ENCODE data around the gene NIPAL3.
"Not testable (repeated sequence)": the region's sequence is repeated elsewhere in the genome, so short reads cannot be mapped to it uniquely, and the experiment has no call there.

Gene NIPAL3

DNA sequence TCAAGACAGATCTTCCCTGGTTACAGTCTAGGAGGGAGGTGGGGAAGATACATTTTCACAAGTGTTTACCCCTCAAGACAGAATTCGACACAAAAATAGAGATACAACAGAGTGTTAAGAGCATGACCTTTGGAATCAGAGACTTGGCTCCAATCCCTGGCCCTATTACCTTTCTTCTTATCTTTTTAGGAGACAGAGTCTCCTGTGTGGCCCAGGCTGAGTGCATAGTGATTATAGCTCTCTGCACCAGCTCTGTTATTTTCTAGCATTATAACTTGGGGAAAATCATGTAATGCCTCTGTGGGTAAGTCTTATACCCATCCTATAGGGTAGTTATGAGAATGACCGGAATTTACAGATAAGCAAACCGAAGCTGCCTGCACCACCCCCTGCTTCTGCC is 9.8 kb downstream of the NIPAL3 start:
- no peak for DNase-seq

DNA sequence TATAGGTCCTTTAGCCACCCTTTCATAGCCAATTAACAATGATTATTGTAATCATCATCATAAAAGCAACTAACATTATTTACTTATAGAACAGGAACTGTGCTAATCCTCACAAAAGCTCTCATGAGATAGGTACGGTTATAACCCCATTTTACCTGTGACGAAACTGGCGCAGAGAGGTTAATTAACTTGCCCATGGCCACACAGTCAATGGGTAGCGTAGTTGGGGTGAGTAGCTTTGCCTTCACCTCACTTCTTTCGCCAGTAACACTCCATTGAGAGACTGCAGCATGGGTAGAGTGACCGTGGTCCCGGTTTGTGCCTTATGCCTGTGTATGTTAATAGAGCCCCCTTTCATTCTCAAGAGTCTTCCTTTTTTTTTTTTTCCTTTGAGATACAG is 10.3 kb downstream of the NIPAL3 start:
- no peak for DNase-seq

DNA sequence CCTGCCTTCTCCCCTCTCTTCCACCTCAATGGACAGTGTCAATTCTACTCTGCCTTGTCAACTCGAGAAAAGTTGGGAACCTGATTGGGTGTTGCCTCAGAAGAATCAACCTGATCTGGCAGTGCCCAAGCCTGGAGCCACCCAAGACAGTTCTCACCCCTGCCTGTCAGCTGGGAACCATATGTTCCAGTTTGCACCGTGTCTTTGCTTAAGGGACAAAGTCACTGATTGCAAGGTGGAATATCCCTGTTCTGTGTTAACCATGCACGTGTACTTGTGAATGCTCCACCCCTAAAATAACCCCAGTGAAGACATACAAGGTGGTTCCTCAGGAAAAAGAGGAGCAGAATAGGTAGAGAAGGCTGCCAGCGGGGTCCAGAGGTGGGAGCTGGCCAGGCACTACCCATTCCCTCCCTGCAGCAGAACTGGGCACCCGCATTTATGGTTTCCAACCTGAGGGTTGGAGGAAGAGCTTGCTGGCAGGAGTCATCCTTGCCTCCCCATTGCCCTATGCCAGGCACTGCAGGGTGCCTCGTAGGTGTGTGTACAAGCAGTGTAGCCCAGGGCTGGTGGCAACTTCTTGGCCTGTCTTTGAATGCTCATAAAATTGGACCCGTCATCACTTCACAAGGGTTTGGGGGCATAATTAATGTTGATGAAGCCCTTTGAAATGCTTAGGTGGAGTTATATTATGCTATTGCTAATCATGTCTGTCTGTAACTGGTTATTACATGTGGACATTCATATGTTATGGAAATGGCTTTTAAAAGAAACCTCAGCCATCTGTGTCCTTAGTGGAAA is 11.3 kb downstream of the NIPAL3 start:
- no peak for DNase-seq

DNA sequence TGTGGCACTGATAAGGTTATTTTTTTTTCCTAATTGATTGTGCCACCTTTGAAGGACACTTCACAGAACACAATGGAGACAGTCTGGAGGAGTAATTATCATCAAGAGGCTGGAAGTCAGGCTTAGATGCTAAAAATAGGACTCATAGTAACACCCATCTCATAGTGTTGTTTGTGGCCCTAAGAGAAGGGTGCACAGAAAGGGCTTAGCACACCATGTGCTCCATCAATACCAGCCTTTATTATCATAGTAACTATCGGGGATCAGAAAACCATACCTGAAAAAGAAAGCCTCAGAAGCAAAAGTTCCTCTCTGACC is 11.9 kb downstream of the NIPAL3 start:
- DNase-seq = no peak

DNA sequence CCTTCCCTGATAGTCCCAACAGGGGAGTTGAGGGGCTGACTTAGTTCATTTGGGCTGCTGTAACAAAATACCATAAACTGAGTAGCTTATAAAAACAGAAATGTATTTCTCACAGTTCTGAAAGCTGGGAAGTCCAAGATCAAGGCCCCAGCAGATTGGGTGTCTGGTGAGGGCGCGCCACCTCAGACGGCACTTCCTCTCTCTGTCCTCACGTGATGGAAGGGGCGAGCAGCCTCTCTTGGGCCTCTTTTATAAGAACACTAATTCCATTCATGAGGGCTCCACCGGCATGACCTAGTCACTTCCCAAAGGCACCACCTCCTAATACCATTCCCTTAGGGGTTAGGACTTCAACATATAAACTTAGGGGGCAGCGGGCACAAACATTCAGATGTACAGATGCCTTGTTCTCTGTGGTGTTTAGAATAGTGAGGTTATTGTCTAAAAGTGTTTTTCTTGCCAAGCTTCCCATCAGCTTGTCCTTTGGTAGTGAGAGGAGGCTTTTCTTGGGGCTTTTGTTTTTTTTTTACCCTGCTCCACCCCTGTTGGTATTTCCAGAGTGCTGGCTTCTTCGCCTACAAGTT is 20.3 kb downstream of the NIPAL3 start:
- DNase-seq = peak in 1 of 4 experiments; percentile 2

DNA sequence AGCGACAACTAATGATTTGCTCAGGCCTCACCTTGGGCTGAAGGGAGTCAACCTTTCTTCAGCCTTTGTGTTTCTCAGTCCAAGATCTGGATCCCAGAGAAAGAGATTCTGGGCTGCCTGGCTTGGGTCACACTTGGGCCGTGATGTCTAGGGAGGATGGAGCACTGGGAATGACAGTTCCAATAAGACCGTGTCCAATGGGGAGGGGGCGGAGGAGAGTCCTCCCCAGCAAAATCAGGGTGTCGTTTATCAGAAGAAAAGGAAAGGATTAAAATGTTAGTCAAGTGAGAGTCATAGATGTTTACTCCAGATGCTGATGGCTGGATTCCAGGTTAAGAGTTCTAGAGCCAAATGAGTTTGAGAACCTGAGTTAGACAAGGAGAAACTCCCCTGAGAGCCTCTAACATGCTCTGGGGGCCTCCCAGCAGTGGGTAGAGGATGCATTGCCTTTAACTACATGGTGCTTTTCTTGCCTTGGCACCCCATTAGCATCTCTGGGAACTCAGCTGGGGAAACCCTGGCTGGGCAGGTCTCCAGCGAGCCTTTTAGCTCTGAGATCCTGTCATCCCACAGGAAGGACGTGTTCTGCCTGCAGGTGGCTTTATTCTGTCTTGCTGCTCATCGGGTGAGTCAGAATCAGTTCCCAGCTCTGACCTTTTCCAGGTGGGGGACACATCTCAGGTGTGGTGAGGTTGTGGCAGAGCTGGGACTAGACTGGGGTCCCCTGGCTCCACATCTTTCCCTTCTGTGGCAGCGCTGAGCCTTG is 22.2 kb downstream of the NIPAL3 start:
- DNase-seq = no peak

DNA sequence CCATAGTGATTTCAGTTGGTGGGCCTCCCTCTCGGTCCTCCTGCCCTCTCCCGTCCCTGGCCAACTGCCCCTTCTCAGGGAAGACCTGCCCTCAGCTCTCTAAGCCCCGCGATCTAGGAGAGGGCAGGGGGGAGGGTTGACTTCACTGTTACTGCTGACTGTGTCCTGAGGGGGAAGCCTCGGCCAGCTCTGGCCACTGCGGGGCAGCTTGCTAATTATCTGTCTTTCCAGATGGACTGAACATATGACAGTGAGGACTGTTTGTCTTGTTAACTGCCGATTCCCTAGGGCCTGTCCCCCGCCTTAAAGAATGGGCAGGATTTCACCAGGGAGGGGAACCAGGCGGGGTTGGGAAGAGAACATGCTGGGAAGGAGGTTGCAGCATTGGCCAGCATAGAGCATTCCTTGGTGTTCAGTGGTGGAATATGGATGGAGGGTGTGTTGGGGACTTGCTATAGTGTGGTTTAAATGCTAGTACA is 22.9 kb downstream of the NIPAL3 start:
- no peak for DNase-seq

DNA sequence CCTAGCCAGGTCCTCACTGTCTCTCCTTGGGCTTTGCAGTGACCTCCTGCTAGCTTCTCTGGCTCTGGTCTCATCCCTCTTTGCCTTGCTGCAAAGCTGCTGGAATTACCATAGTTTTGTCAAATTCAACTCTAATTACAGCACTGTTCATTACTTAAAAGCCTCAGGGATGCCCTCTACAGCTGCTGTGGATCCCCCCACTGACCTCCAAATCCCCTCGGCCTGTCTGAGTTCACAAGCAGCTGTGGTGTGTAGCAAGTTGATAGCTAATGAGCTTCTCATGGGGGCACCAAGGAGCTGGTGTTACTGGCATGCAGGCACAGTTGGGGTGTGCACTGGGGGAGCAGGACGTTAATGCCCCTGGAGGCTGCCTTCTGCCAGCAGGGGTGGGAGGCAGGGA is 24.8 kb downstream of the NIPAL3 start:
- no peak for DNase-seq

DNA sequence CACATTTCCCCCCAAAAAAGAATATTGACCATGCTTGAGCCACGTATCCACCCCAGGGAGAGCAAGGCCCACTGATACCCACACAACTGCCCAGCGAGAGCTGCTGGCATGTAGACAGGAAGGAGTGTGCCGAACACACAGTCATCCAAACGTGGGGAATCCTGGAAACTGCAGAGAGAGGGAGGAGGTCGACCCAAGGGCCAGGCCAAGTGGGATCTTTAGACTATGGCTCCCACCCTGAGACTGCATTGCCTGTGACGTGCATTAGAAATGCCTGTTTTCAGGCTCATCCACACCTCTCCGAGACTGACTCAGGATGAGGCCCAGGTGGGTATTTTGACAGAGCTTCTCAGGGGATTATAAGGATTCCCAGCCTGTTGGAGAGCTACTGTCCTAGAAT is 25.9 kb downstream of the NIPAL3 start:
- DNase-seq = no peak

DNA sequence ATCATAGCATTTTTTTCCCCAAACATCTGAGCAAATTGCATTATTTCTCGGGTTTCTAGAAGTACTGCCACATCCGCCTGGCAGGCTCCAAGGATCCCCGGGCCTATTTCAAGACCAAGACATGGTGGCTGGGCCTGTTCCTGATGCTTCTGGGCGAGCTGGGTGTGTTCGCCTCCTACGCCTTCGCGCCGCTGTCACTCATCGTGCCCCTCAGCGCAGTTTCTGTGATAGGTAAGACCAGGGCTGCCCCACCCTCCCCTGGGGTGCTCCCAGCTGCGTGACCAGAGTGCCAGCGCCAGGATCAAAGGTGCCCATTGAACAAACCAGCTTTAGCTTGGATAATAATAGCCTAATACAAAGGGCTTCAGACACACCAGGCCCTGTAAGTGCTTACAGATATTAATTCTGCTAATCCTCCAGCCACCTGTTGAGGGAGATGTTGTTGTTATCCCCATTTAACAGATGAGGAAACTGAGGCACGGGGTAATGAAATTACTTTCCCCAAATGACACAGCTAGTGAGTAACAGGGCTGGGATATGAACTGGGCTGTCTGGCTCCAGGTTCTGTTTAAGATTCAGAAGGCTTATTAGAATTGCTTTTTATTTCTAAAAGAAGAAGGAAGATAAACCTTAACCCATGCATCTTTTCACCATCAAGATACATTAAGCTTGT is 26.5 kb downstream of the NIPAL3 start:
- DNase-seq = no peak

DNA sequence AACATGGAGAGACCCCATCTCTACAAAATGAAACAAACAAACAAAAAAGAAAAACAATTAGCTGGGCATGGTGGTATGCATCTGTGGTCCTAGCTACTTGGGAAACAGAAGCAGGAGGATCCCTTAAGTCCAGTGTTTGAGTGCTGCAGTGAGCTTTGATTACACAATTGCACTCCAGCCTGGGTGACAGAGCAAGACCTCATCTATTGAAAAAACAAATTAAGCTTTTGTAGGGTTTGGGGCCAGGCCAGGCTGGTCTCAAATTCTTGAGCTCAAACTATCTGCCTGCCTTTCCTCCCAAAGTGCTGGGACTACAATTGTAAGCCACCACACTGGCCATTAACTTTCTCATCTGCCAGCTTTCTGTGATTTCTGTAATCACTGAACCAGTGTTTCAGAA is 27.2 kb downstream of the NIPAL3 start:
- no peak for DNase-seq

DNA sequence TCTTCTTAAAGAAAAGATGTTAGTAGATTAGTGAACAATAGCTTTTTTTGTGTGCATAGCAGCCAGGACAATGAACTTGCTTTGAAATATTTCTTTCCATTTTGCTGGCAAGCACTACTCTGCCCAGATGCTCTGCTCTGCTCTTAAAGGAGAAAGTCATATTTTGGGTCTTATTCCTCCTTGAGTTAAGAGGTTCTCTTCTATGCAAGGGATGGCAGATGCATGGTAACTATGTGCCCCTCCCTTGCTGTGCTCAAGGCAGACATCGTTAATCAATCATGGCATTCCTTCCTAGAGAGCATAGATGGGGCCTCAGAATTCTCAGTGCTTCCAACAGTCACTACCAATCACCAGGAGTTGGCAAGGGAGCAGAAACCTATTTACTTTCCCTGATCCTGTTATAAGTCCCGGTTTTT is 27.6 kb downstream of the NIPAL3 start:
- no peak for DNase-seq

DNA sequence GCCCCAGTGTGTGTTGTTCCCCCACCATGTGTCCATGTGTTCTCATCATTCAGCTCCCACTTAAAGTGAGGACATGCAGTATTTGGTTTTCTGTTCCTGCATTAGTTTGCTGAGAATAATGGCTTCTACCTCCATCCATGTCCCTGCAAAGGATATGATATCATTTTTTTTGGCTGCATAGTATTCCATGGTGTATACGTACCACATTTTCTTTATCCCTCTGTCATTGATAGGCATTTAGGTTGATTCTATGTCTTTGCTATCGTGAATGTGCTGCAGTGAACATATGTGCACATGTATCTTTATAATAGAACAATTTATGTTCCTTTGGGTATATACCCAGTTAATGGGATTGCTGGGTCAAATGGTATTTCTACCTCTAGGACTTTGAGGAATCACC is 30.8 kb downstream of the NIPAL3 start:
- DNase-seq = not testable (repeated sequence)

DNA sequence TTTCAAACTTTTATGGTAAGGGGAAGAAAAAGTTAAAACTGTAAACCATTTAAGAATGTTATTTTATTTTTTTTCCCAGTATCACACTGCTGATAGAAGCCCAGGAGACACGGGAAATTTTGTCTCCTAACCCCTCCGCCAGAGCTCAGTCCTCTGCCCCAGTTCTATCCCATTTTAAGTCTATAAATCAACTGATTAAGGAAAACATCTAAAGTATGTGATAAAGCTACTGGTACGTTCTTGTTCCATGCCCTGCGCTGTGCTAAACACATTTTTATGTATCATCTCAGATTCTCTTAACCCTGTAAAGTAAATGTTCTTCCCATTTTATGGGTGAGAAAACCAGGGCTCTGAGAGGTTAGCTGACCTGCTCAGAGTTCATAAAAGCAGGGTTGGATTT is 34.7 kb downstream of the NIPAL3 start:
- DNase-seq = no peak

DNA sequence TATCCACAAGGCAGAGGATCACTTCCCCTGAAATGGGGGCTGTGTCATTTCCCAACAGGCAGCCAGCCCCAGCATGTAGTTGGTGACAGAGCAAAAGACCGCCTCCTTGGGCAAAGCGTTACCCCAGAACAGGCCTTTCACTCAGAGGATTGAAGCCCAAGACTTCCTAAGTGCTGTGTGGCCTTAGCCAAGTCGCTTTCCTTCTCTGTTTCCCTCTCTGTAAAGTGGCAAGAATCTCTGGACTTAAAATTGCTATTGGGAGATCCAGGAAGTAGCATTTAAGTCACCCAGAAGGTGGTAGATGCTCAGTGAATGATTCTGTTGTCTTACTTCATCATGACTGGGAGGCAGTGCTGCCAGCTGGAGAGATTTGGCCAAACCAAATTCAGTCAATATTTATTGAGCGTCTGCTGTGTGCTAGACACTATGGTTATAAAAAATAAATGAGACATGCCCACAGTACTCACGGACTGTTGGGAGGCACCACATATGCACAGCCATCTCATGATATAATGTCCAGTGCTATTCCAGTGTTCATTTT is 35.3 kb downstream of the NIPAL3 start:
- no peak for DNase-seq

DNA sequence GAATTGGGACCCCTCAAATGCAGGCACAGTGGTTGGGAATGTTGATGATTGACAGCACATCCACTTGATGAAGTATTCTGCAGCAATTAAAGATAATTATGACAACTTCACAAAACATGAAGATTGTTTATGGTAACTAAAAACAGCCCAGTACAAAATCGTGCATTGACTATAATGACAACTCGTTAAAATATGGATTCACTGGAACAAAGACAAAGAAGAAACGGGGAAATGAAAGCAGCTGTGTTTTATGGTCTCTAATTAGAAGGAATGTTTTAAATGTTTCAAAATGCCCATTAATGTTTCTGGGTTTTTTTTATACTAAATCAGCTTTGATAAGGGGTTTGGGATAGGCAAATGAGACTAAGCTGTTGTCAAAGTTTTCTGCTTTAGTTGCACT is 36.1 kb downstream of the NIPAL3 start:
- no peak for DNase-seq

DNA sequence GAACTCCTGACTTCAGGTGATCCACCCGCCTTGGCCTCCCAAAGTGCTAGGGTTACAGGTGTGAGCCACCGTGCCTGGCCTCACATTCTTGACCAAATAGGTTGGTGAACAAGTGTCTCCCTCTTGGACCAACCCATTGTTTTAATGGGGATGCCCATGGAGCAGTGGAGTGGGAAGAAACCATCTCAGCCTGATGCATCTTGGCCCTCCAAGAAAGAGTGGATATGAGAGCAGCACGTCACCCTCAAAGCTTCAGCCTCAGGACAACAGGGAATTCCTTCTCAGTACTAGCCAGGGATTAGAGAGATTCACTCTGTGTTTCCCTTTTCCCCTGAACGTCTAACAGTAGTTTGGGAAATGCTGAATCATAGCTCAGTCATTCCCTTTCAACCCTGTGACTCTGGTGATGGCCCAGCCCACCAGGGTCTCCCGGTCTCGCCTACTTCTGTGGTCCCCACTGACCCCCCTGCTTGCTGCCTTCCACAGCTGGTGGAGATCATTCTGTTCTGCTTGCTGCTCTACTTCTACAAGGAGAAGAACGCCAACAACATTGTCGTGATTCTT is 37.4 kb downstream of the NIPAL3 start:
- DNase-seq = no peak

DNA sequence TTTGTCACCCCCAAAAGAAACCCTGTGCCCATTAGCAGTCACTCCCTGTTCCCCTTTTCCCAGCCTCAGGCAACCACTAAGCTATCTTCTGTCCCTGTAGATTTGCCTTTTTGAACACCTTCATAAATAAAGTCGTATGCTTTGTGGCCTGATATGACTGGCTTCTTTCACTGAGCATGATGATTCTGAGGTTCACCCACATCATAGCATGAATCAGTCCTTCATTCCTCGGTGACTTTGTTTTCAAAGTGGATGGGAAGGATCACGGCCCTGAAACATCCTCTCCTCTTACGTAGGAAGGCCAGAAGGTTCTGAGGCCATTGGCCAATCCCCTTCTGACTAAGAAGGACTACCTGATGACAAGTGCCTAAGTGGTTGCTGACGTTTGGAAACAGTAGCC is 39.1 kb downstream of the NIPAL3 start:
- no peak for DNase-seq

DNA sequence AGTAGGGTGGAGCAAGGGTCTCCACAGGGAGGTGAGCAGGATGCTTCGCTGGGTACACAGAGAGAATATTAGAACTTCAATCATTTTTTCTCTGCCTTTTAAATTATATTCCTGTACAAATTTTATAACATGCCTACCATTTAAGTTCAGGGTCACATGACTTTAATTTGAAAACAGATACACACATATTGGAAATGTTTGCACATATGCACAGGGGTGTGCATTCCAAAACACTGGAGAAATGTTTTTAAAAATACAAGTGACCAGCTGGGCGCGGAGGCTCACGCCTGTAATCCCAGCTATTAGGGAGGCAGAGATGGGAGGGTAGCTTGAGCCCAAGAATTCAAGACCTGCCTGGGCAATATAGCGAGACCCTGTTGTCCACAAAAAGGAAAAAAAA is 39.7 kb downstream of the NIPAL3 start:
- no peak for DNase-seq

DNA sequence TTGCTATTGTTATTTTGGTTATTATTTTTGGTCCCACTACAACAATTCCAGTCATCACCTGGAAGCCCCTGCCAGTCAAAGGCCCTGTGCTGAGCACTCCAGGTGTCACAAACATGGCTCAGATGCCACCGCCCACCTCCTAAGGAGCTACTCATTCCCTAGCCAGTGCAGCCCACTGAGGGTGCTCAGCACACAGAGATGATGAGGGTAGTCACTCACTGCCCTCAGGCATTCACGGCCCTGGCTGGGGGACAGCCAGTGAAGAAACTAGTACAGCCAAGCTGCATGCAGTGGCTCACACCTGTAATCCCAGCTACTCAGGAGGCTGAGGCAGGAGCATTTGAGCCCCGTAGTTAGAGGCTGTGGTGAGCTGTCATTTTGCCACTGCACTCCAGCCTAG is 42.3 kb downstream of the NIPAL3 start:
- DNase-seq = no peak

DNA sequence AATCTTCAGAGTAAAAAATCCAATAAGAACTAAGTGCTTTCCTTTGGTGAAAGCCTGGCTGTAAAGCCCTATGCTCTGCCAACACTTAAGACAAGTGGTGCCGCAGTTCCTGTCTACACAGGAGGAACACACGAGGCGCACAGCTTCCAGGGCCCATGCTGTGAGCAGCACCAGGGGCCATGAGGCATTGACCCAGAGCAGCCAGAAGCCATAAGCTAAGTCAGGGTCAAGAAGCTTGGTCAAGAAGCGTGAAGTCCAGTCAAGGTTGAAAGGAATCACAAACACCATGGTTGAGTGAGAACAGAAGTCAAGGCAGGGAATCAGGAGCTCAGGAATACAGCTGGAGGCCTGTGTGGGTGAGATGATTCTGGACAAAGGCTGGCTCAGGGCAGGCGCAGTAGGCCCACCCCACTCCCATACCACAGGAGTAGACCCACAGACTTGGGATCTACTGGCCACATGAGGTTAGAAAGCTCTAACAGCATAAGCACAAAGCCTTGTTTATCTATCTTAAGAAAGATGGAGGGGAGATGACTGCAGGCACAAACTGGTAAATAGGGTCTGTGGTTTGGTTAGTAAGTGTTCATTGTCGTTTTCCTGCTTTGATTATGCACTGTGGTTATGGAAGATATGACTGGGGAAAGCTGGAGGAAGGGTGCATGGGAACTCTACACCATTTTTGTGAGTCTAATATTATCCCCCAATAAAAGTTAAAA is 44.1 kb downstream of the NIPAL3 start:
- no peak for DNase-seq

DNA sequence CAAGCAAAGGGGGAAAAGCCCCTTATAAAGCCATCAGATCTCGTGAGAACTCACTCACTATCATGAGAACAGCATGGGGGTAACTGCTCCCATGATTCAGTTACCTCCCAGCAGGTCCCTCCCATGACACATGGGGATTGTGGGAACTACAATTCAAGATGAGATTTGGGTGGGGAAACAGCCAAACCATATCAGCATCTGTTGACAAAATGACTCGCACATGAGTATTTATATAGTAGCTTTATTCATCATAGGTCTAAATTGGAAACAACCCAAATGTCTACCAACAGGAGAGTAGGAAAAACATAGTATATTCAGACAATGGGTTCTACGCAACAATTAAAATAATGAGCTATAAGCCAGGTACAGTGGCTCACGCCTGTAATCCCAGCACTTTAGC is 46.5 kb downstream of the NIPAL3 start:
- DNase-seq = not testable (repeated sequence)
